ENCODE results near the gene SCYL2. TPM values are rescaled to one million over a fixed set of nuclear protein-coding genes. Genes with fewer than 3 reads are reported as not detected.

SCYL2 gene
- total RNA-seq, 1 experiment from 2014 or later: 37.1 TPM

- TF ChIP-seq KAT7 (CRISPR knock-in tag; IDR thresholded peaks at IDR 0.05; ENCODE audit: borderline replicate concordance) (no peak), SOX15 (CRISPR knock-in tag; IDR thresholded peaks at IDR 0.05) (no peak), HMGXB4 (CRISPR knock-in tag; IDR thresholded peaks at IDR 0.05) (no peak), E2F1 (CRISPR knock-in tag; IDR thresholded peaks at IDR 0.05) (no peak)
- TF ChIP-seq, protein P1, sequence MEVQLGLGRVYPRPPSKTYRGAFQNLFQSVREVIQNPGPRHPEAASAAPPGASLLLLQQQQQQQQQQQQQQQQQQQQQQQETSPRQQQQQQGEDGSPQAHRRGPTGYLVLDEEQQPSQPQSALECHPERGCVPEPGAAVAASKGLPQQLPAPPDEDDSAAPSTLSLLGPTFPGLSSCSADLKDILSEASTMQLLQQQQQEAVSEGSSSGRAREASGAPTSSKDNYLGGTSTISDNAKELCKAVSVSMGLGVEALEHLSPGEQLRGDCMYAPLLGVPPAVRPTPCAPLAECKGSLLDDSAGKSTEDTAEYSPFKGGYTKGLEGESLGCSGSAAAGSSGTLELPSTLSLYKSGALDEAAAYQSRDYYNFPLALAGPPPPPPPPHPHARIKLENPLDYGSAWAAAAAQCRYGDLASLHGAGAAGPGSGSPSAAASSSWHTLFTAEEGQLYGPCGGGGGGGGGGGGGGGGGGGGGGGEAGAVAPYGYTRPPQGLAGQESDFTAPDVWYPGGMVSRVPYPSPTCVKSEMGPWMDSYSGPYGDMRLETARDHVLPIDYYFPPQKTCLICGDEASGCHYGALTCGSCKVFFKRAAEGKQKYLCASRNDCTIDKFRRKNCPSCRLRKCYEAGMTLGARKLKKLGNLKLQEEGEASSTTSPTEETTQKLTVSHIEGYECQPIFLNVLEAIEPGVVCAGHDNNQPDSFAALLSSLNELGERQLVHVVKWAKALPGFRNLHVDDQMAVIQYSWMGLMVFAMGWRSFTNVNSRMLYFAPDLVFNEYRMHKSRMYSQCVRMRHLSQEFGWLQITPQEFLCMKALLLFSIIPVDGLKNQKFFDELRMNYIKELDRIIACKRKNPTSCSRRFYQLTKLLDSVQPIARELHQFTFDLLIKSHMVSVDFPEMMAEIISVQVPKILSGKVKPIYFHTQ (CRISPR knock-in tag; IDR thresholded peaks at IDR 0.05): no peak
- TF ChIP-seq, protein P2, sequence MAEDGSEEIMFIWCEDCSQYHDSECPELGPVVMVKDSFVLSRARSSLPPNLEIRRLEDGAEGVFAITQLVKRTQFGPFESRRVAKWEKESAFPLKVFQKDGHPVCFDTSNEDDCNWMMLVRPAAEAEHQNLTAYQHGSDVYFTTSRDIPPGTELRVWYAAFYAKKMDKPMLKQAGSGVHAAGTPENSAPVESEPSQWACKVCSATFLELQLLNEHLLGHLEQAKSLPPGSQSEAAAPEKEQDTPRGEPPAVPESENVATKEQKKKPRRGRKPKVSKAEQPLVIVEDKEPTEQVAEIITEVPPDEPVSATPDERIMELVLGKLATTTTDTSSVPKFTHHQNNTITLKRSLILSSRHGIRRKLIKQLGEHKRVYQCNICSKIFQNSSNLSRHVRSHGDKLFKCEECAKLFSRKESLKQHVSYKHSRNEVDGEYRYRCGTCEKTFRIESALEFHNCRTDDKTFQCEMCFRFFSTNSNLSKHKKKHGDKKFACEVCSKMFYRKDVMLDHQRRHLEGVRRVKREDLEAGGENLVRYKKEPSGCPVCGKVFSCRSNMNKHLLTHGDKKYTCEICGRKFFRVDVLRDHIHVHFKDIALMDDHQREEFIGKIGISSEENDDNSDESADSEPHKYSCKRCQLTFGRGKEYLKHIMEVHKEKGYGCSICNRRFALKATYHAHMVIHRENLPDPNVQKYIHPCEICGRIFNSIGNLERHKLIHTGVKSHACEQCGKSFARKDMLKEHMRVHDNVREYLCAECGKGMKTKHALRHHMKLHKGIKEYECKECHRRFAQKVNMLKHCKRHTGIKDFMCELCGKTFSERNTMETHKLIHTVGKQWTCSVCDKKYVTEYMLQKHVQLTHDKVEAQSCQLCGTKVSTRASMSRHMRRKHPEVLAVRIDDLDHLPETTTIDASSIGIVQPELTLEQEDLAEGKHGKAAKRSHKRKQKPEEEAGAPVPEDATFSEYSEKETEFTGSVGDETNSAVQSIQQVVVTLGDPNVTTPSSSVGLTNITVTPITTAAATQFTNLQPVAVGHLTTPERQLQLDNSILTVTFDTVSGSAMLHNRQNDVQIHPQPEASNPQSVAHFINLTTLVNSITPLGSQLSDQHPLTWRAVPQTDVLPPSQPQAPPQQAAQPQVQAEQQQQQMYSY (CRISPR knock-in tag; IDR thresholded peaks at IDR 0.05): no peak
Observed at GRCh38 chr12:100267603-100268281, 765 bp downstream of the SCYL2 start (continued).

DNA sequence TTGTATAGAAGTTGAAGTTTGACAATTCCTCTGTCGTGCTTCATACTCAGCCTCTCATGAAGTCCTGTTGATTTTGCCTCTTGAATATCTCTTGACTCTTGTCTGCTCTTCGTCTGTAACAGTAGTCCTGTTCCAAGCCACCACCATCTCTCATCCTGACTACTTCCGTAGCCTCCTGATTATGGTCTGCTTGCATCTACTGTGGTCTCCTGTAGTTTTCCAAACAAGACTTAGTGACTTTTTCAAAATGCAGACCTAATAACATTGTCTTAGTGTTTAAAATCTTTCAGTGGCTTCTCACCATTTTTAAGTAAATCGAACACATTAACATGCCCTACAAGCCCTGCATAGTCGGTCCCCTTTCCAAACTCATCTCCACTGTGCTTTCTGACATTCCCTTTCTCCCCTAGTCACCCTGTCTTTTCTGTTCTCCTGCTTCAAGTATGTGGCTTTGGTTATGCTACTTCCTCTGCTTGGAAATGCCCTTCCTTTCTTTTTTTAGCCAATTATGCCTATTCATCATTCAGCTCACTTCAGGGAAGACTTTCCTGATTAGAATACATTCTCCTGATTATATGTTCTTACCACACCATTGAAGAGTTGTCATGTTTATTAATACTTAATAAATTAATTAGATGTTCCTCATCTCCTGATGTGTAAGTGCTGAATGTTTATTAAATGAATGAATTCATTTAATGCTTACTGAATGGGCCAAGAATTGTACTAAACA, 2.0 kb downstream of the SCYL2 start:
- no peak for ATAC-seq
- ChIA-PET CTCF (no interaction called here), POLR2A (no interaction called here)
- Mint-ChIP-seq H3K4me3 (peak overlapping the region; percentile 98), H3K36me3 (no peaks in the 10 kb centered on the region), H3K27ac (peak overlapping the region; percentile 33), H3K9me3 (no peaks in the 10 kb centered on the region), H3K27me3 (ENCODE audit: low read depth) (no peaks in the 10 kb centered on the region), H3K4me1 (peaks cover 22% of the 10 kb centered on the region)
- DNase-seq (ENCODE audit: low spot score): no peak
- TF ChIP-seq ZNF512 (CRISPR knock-in tag; IDR thresholded peaks at IDR 0.05; ENCODE audit: borderline replicate concordance) (no peak), GRHL2 (CRISPR knock-in tag; IDR thresholded peaks at IDR 0.05; ENCODE audit: insufficient replicate concordance, severe bottlenecking) (no peak), ETV6 (CRISPR knock-in tag; IDR thresholded peaks at IDR 0.05) (no peak), RELA (CRISPR knock-in tag; IDR thresholded peaks at IDR 0.05; ENCODE audit: borderline replicate concordance) (no peak), ZNF423 (CRISPR knock-in tag; IDR thresholded peaks at IDR 0.05) (no peak), KAT7 (CRISPR knock-in tag; IDR thresholded peaks at IDR 0.05; ENCODE audit: borderline replicate concordance) (no peak), IRF2 (CRISPR knock-in tag; IDR thresholded peaks at IDR 0.05; ENCODE audit: borderline replicate concordance, low read depth) (no peak), NR3C1 (CRISPR knock-in tag; conservative IDR thresholded peaks at IDR 0.05; ENCODE audit: low read depth) (no peak), NFE2L1 (CRISPR knock-in tag; IDR thresholded peaks at IDR 0.05) (no peak), HMGXB4 (CRISPR knock-in tag; IDR thresholded peaks at IDR 0.05) (no peak), ZNF671 (CRISPR knock-in tag; IDR thresholded peaks at IDR 0.05) (no peak), ERG (CRISPR knock-in tag; IDR thresholded peaks at IDR 0.05) (no peak)
- TF ChIP-seq, protein P3, sequence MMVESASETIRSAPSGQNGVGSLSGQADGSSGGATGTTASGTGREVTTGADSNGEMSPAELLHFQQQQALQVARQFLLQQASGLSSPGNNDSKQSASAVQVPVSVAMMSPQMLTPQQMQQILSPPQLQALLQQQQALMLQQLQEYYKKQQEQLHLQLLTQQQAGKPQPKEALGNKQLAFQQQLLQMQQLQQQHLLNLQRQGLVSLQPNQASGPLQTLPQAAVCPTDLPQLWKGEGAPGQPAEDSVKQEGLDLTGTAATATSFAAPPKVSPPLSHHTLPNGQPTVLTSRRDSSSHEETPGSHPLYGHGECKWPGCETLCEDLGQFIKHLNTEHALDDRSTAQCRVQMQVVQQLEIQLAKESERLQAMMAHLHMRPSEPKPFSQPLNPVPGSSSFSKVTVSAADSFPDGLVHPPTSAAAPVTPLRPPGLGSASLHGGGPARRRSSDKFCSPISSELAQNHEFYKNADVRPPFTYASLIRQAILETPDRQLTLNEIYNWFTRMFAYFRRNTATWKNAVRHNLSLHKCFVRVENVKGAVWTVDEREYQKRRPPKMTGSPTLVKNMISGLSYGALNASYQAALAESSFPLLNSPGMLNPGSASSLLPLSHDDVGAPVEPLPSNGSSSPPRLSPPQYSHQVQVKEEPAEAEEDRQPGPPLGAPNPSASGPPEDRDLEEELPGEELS (CRISPR knock-in tag; IDR thresholded peaks at IDR 0.05): no peak

Measured in WTC11 (cell line).